Right renal pelvis (tissue), 4 donors: ENCODE data around the gene TEX28. TPM values are rescaled to one million over a fixed set of nuclear protein-coding genes. Genes with fewer than 3 reads are reported as not detected.
"Not testable (repeated sequence)": the region's sequence is repeated elsewhere in the genome, so short reads cannot be mapped to it uniquely, and the experiment has no call there.

ENCODE experiments used
- DNase-seq, 4 donors: peaks; one replicate each; pipeline ENCODE4 v3.0.0-alpha.2; 2013; ENCODE audit warnings: low read depth in 4 of 4, low spot score in 3 of 4, missing footprints in 1 of 4
- polyA plus RNA-seq, 4 donors: library from polyadenylated mRNA; unstranded; fragments of 120-200 nt; gene quantifications; one replicate each; pipeline ENCODE4 v1.2.1, GENCODE V29; 2013; ENCODE audit not compliant: insufficient read length in 4 of 4

Gene TEX28
- polyA plus RNA-seq, 4 donors: not detected

GRCh38 chrX:154248076-154248475 lies 46.8 kb downstream of the TEX28 start:
- not testable (repeated sequence) for DNase-seq

- not testable (repeated sequence) for DNase-seq
Measured at GRCh38 chrX:154247377-154248045, 47.4 kb downstream of the TEX28 start.

GRCh38 chrX:154239982-154240503 lies 54.9 kb downstream of the TEX28 start:
- not testable (repeated sequence) for DNase-seq

DNA sequence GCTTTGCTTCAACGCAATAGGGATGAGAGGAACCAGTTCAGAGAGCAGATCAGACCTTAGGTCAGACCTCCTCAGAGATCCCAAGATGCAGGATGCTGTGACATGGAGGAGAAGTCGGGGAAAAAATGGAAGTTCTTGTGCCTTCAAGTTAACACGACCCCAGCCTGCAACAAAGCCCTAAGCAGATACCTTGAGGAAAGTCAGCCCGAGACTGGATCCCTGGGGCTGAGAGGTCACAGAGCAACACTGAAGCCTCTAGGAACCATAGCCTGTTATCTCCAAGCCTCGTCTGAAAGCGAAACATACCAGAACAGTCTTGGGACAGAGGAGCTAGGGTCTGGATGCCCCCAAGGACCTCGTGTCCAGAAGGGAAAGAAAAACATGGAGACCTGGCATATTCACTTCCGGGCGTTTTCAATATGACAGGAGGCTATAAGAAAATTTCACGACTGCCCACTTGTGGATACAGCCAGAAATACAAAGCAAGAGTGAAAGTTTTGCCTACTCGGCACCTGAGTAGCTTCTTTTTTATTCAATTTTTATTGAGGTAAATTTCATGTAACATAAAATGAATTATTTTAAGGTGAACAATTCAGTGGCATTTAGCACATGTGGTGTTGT lies 55.9 kb downstream of the TEX28 start:
- DNase-seq: not testable (repeated sequence)

GRCh38 chrX:154233620-154234019 lies 61.3 kb downstream of the TEX28 start:
- DNase-seq: not testable (repeated sequence)

DNA sequence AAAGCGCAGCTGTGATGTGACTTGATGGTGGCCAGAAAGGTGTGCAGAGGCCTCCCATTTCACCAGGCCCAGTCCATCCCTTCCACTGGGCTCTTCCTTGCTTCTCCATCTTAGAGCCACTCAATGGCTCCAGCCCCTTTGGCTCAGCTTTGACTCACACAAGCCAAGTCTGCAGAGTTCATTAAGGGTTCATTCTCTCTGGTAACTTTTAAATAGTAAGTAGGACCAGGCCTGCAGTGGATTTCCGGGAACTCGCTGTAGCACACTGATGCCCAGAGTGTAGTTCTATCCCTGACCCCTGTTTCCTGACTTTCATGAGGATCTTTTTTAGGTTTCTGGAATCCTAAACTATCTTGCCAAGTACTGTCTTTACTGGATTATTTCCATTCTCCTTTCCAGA lies 63.5 kb downstream of the TEX28 start:
- not testable (repeated sequence) for DNase-seq

DNA sequence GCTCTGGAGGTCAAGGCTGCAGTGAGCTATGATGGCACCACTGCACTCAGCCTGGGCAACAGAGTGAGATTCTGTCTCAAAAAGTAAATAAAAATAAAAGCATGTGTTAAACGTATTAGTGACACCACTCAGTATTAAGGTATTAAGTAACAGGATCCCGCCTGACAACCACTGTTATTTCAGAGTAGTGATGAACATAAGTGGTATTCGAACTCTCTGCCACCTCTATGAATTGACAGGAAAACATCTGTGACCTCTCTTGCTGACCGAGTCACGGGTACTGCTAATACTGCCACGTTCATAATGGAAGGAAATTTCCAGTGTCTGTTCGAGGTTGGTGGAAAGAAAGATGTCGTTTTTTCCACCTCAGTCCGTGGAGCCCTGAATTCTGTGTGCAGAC lies 68.2 kb downstream of the TEX28 start:
- DNase-seq: not testable (repeated sequence)

- DNase-seq: not testable (repeated sequence)
Measured at GRCh38 chrX:154225292-154225691, 69.6 kb downstream of the TEX28 start.

Other genes with a start within 250 kb of the TEX28 start
- gene MECP2, start 197.4 kb downstream of the TEX28 start, polyA plus RNA-seq: 10 to 100 TPM; 30.2 to 36.9 (median 31.6) TPM
- not detected for gene OPN1LW, start 150.9 kb downstream of the TEX28 start, polyA plus RNA-seq
- gene OPN1MW, start 112.5 kb downstream of the TEX28 start, polyA plus RNA-seq: not detected
- not detected for gene OPN1MW2, start 75.4 kb downstream of the TEX28 start, polyA plus RNA-seq
- not detected for gene OPN1MW3, start 37.5 kb downstream of the TEX28 start, polyA plus RNA-seq
- gene TKTL1, start 671 bp upstream of the TEX28 start, polyA plus RNA-seq: under 1 TPM; 0.26 to 0.91 (median 0.45) TPM
- 100 to 1,000 TPM; 393 to 586 (median 423) TPM for gene FLNA, start 79.5 kb upstream of the TEX28 start, polyA plus RNA-seq
- 10 to 100 TPM; 68.7 to 96.7 (median 74.0) TPM for gene EMD, start 84.2 kb upstream of the TEX28 start, polyA plus RNA-seq
- 1,000 to 10,000 TPM; 2,815 to 4,008 (median 3,095) TPM for gene RPL10, start 103.3 kb upstream of the TEX28 start, polyA plus RNA-seq
- 10 to 100 TPM; 10.5 to 16.1 (median 14.1) TPM for gene DNASE1L1, start 114.1 kb upstream of the TEX28 start, polyA plus RNA-seq
- 10 to 100 TPM; 26.3 to 36.4 (median 30.8) TPM for gene TAFAZZIN, start 116.4 kb upstream of the TEX28 start, polyA plus RNA-seq
- 100 to 1,000 TPM; 155 to 184 (median 168) TPM for gene ATP6AP1, start 133.6 kb upstream of the TEX28 start, polyA plus RNA-seq
- gene GDI1, start 142.0 kb upstream of the TEX28 start, polyA plus RNA-seq: 100 to 1,000 TPM; 118 to 136 (median 132) TPM
- gene FAM50A, start 149.0 kb upstream of the TEX28 start, polyA plus RNA-seq: 10 to 100 TPM; 47.2 to 55.8 (median 51.6) TPM
- 10 to 100 TPM; 38.6 to 50.2 (median 47.5) TPM for gene PLXNA3, start 163.2 kb upstream of the TEX28 start, polyA plus RNA-seq
- gene LAGE3, start 184.2 kb upstream of the TEX28 start, polyA plus RNA-seq: 10 to 100 TPM; 10.7 to 20.1 (median 12.4) TPM
- 10 to 100 TPM; 27.7 to 34.8 (median 30.2) TPM for gene UBL4A, start 191.5 kb upstream of the TEX28 start, polyA plus RNA-seq
- 10 to 100 TPM; 19.3 to 27.6 (median 19.6) TPM for gene SLC10A3, start 195.5 kb upstream of the TEX28 start, polyA plus RNA-seq
- gene FAM3A, start 221.1 kb upstream of the TEX28 start, polyA plus RNA-seq: 10 to 100 TPM; 28.3 to 44.5 (median 37.2) TPM